Esophagus muscularis mucosa (tissue), 4 donors: Measurements from ENCODE around the gene TEAD4.

Experiments used
- CTCF ChIP-seq, 3 experiments: fragments of 200-600 bp in 2 of 3; fragments of 450-650 bp in 1 of 3; sonication (generic) in 2 of 3; IDR thresholded peaks; one replicate each; pipeline ENCODE4 v1.5.1; 2017 to 2019; ENCODE audit warnings: antibody characterized with exemption in 3 of 3, mild to moderate bottlenecking in 2 of 3, moderate library complexity in 1 of 3
- EP300 ChIP-seq: sonication (generic); formaldehyde crosslinking; IDR thresholded peaks from one replicate; pipeline ENCODE4 v1.6.1; 2017; ENCODE audit warnings: antibody characterized with exemption
- POLR2A ChIP-seq: fragments of 450-650 bp; IDR thresholded peaks from one replicate; pipeline ENCODE4 v1.6.1; 2017; ENCODE audit warnings: antibody characterized with exemption, moderate library complexity, mild to moderate bottlenecking, low read depth
- POLR2AphosphoS5 ChIP-seq, 2 donors: sonication (generic); formaldehyde crosslinking; IDR thresholded peaks; one replicate each; pipeline ENCODE4 v1.6.1; 2017; ENCODE audit warnings: antibody characterized with exemption in 2 of 2

GRCh38 chr12:2997989-2998670 lies 38.9 kb downstream of the TEAD4 start:
- TF ChIP-seq EP300 (no peak), POLR2A (no peak), CTCF (IDR thresholded peaks at IDR 0.05) (no peak), POLR2AphosphoS5 (IDR thresholded peaks at IDR 0.05) (no peak)
